ENCODE measurements around the gene CCDC93.
"Not testable (repeated sequence)": the region's sequence is repeated elsewhere in the genome, so short reads cannot be mapped to it uniquely, and the experiment has no call there.

The CCDC93 gene

GRCh38 chr2:118045286-118045685, 31.4 kb upstream of the CCDC93 start:
- DNase-seq, result no peak

GRCh38 chr2:118044854-118045253, 31.0 kb upstream of the CCDC93 start:
- DNase-seq, result no peak

GRCh38 chr2:118044103-118044716, 30.3 kb upstream of the CCDC93 start:
- DNase-seq, result no peak

GRCh38 chr2:118040891-118041290, 27.0 kb upstream of the CCDC93 start:
- DNase-seq, result no peak

- peak; percentile 54 for DNase-seq
Observed at GRCh38 chr2:118032169-118033013, 18.5 kb upstream of the CCDC93 start.

GRCh38 chr2:118031566-118031965, 17.7 kb upstream of the CCDC93 start:
- DNase-seq, result no peak

- no peak for DNase-seq
Observed at GRCh38 chr2:118029025-118029424, 15.2 kb upstream of the CCDC93 start.

- no peak for DNase-seq
Observed at GRCh38 chr2:118021356-118021755, 7.5 kb upstream of the CCDC93 start.

GRCh38 chr2:118019821-118020220, 6.0 kb upstream of the CCDC93 start:
- no peak for DNase-seq

- no peak for DNase-seq
Observed at GRCh38 chr2:118016911-118017310, 3.0 kb upstream of the CCDC93 start.

- DNase-seq, result not testable (repeated sequence)
Observed at GRCh38 chr2:118015761-118016160, 1.9 kb upstream of the CCDC93 start.

GRCh38 chr2:118014492-118014824, 588 bp upstream of the CCDC93 start:
- DNase-seq, result peak; percentile 40

- DNase-seq, result peak; percentile 7
Observed at GRCh38 chr2:118013221-118013723, 598 bp downstream of the CCDC93 start.

- DNase-seq, result no peak
Observed at GRCh38 chr2:118012778-118013177, 1.1 kb downstream of the CCDC93 start.

GRCh38 chr2:118010473-118010872, 3.4 kb downstream of the CCDC93 start:
- DNase-seq, result no peak

- no peak for DNase-seq
Observed at GRCh38 chr2:118006861-118007260, 7.0 kb downstream of the CCDC93 start.

GRCh38 chr2:118006326-118006725, 7.5 kb downstream of the CCDC93 start:
- no peak for DNase-seq

- DNase-seq, result peak; percentile 71
Observed at GRCh38 chr2:118003396-118003824, 10.5 kb downstream of the CCDC93 start.

GRCh38 chr2:118000041-118000440, 13.8 kb downstream of the CCDC93 start:
- DNase-seq, result no peak

- no peak for DNase-seq
Observed at GRCh38 chr2:117997872-117998454, 15.9 kb downstream of the CCDC93 start.

GRCh38 chr2:117996525-117996924, 17.3 kb downstream of the CCDC93 start:
- no peak for DNase-seq

GRCh38 chr2:117994729-117995128, 19.1 kb downstream of the CCDC93 start:
- no peak for DNase-seq

- no peak for DNase-seq
Observed at GRCh38 chr2:117989854-117990438, 23.9 kb downstream of the CCDC93 start.

GRCh38 chr2:117987121-117987520, 26.7 kb downstream of the CCDC93 start:
- DNase-seq, result no peak

All from NCI-H510A treated with DMSO at 0.1 percent for 48 hours (cell line).